K562 (cell line): ENCODE measurements around the gene CNGA3.

Experiments
- AFF4 ChIP-seq: sonication (generic); formaldehyde crosslinking; IDR thresholded peaks from 2 replicates; pipeline ENCODE4 v1.8.0; 2023; ENCODE audit warnings: mild to moderate bottlenecking, missing genetic modification reagents
- CC2D1A ChIP-seq: fragments of 450-650 bp; IDR thresholded peaks from 2 replicates; pipeline ENCODE4 v1.6.1; 2017; ENCODE audit warnings: mild to moderate bottlenecking
- CTCF ChIP-seq, 3 experiments: IDR thresholded peaks in 2 of 3; conservative IDR thresholded peaks in 1 of 3; 2 replicates each; pipeline ENCODE4 v1.5.1; 2011 to 2012; ENCODE audit warnings: low read length in 3 of 3, mild to moderate bottlenecking in 3 of 3, control low read depth in 2 of 3, improper control_type of control experiment in 1 of 3, inconsistent platforms in 1 of 3, low read depth in 1 of 3, mixed read lengths in 1 of 3, moderate library complexity in 1 of 3; ENCODE audit not compliant: insufficient read depth in 2 of 3
- EHMT2 ChIP-seq: fragments of 450-650 bp; IDR thresholded peaks from 2 replicates; pipeline ENCODE4 v1.6.1; 2018; ENCODE audit warnings: antibody characterized with exemption
- FOXM1 ChIP-seq, 2 experiments: fragments of 450-650 bp in 1 of 2; sonication (generic) in 1 of 2; formaldehyde crosslinking in 1 of 2; IDR thresholded peaks; 2 replicates each; pipeline versions ENCODE4 v1.6.1 to v1.9.0; 2017 to 2022; ENCODE audit warnings: low read depth in 2 of 2, mild to moderate bottlenecking in 2 of 2, missing genetic modification reagents in 1 of 2, moderate library complexity in 1 of 2
- GTF2F1 ChIP-seq: IDR thresholded peaks from 2 replicates; pipeline ENCODE4 v1.6.1; 2011; ENCODE audit warnings: low read depth, low read length, improper control_type of control experiment
- HSF4 ChIP-seq: fragments of 250-450 bp; sonication (Bioruptor Pico); IDR thresholded peaks from 2 replicates; pipeline ENCODE4 v2.1.2; 2022; ENCODE audit warnings: mild to moderate bottlenecking, moderate library complexity, borderline replicate concordance
- MYBL2 ChIP-seq, 2 experiments: fragments of 450-650 bp in 1 of 2; sonication (generic) in 1 of 2; formaldehyde crosslinking in 1 of 2; IDR thresholded peaks; 2 replicates each; pipeline versions ENCODE4 v1.6.1 to v1.8.1; 2017 to 2022; ENCODE audit warnings: borderline replicate concordance in 1 of 2, inconsistent platforms in 1 of 2, low read depth in 1 of 2, mild to moderate bottlenecking in 1 of 2, missing genetic modification reagents in 1 of 2, moderate library complexity in 1 of 2
- POLR2A ChIP-seq: fragments of 450-650 bp; conservative IDR thresholded peaks from 2 replicates; pipeline ENCODE4 v1.6.1; 2016
- RBM17 ChIP-seq: fragments of 200-400 bp; formaldehyde crosslinking; IDR thresholded peaks from 2 replicates; pipeline ENCODE4 v1.6.1; 2017; ENCODE audit warnings: low read depth, mild to moderate bottlenecking, low read length, borderline replicate concordance
- SIRT6 ChIP-seq: IDR thresholded peaks from one replicate; pipeline ENCODE4 v1.6.1; 2012; ENCODE audit warnings: low read depth, mild to moderate bottlenecking, control low read depth, inconsistent platforms, low read length, moderate library complexity
- SP1 ChIP-seq: sonication (generic); formaldehyde crosslinking; IDR thresholded peaks from 2 replicates; pipeline ENCODE4 v1.8.1; 2022; ENCODE audit warnings: mild to moderate bottlenecking, missing genetic modification reagents
- TAF7 ChIP-seq: fragments of 450-650 bp; IDR thresholded peaks from 2 replicates; pipeline ENCODE4 v1.6.1; 2016; ENCODE audit warnings: missing genetic modification characterization, missing compliant biosample characterization
- ZFP36 ChIP-seq: fragments of 150-350 bp; IDR thresholded peaks from 2 replicates; pipeline ENCODE4 v1.6.1; 2018; ENCODE audit warnings: low read length, low read depth; ENCODE audit not compliant: partially characterized antibody

- TF ChIP-seq EHMT2 (no peak), TAF7 (tag) (no peak), AFF4 (CRISPR knock-in tag) (no peak), CTCF (IDR thresholded peaks at IDR 0.05 in 2 of 3, conservative IDR thresholded peaks at IDR 0.05 in 1 of 3; ENCODE audit: insufficient read depth in 2 of 3, low read depth in 1 of 3, low read length in 3 of 3) (no peak), SIRT6 (no peak), FOXM1 (IDR thresholded peaks at IDR 0.05; ENCODE audit: low read depth) (no peak), FOXM1 (CRISPR knock-in tag; IDR thresholded peaks at IDR 0.05; ENCODE audit: low read depth) (no peak), SP1 (CRISPR knock-in tag) (no peak), POLR2A (no peak), HSF4 (CRISPR knock-in tag) (no peak), RBM17 (no peak), CC2D1A (no peak), MYBL2 (IDR thresholded peaks at IDR 0.05; ENCODE audit: low read depth) (no peak), MYBL2 (CRISPR knock-in tag; IDR thresholded peaks at IDR 0.05; ENCODE audit: borderline replicate concordance) (no peak), GTF2F1 (no peak), ZFP36 (no peak)
Observed at GRCh38 chr2:98387478-98387877, 41.2 kb downstream of the CNGA3 start.
